Measurements from ENCODE around the gene CXorf58.
"Not testable (repeated sequence)": the region's sequence is repeated elsewhere in the genome, so short reads cannot be mapped to it uniquely, and the experiment has no call there.

- TF ChIP-seq POLR2A, TAF1 (IDR thresholded peaks at IDR 0.05; ENCODE audit: low read depth, low read length): not testable (repeated sequence)
These were observed 48.6 kb upstream of the CXorf58 start for GRCh38 chrX:23859238-23859637.
